ENCODE results near the gene RNMT.

The RNMT gene

DNA sequence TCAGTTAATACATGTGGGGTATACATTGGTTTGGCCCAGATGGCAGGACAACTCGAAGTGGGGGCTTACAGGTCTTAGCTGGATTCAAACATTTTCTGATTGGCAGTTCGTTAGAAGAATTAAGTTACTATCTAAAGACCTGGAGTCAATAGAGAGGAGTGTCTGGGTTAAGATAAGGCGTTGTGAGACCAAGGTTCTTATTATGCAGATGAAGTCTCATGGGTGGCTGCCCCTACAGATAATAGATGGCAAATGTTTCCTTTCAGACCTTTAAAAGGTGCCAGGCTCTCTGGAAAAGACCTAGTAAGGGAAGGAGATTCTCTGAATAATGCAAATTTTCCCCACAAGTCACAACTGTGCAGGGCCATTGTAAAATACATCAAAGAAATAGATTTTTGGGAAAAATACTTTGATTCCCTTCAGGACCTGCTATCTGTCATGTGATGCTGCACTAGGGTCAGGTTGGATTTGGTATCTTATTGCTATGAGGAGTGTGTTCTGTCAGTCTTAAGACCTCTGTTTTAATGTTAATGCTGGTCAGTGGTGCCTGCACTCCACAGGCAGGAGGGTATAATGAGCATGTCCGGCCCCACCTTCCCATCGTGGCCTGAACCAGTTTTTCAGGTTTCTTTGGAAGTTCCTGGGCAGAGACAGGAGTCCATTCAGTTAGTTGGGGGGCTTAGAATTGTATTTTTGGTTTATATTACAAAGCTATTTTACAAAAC lies 83.2 kb downstream of the RNMT start:
- in situ Hi-C loops (cut with MboI; ENCODE audit: low sequenced_read_pairs), result no loop called here

GRCh38 chr18:13810950-13811485 lies 84.5 kb downstream of the RNMT start:
- in situ Hi-C loops (cut with MboI; ENCODE audit: low sequenced_read_pairs), result no loop called here

DNA sequence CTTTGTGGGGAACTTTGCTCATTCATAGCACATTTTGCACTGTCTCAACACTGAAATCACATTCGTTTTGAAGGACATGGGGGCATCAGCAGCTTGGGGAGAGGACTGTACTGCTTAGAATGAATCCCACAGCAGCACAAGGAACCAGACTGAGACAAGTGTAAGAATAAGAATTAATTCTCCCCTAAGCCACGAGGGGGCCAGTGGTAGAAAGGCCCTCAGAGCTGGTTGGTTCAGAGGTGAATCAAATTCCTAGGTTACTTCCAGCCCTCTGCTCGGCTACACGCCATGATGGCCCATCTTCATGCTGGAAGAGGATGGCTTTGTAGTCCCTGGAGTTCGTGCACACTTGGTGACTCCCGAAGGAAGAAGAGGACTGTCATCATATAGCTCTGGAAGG lies 85.5 kb downstream of the RNMT start:
- in situ Hi-C loops (cut with MboI; ENCODE audit: low sequenced_read_pairs), result no loop called here

GRCh38 chr18:13813271-13813849 lies 86.9 kb downstream of the RNMT start:
- in situ Hi-C loops (cut with MboI; ENCODE audit: low sequenced_read_pairs), result no loop called here
